Lower leg skin (tissue), 4 donors: Measurements from ENCODE around the gene PGF. TPM values are rescaled to one million over a fixed set of nuclear protein-coding genes. Genes with fewer than 3 reads are reported as not detected.

Experiments
- DNase-seq, 2 donors: peaks; one replicate each; pipeline ENCODE4 v3.0.0-alpha.2; 2019; ENCODE audit warnings: low spot score in 2 of 2
- H3K4me3 ChIP-seq: fragments of 200-600 bp; sonication (generic); 2 replicates; pipeline ENCODE4 v1.5.1; 2017; ENCODE audit warnings: mild to moderate bottlenecking, low read depth; ENCODE audit not compliant: poor library complexity, severe bottlenecking
- CTCF ChIP-seq, 3 donors: fragments of 450-650 bp; IDR thresholded peaks; one replicate each; pipeline ENCODE4 v1.5.1; 2016; ENCODE audit warnings: antibody characterized with exemption in 3 of 3, mild to moderate bottlenecking in 3 of 3, moderate library complexity in 2 of 3
- POLR2A ChIP-seq, 2 donors: fragments of 450-650 bp; IDR thresholded peaks; one replicate each; pipeline ENCODE4 v1.6.1; 2016 to 2017; ENCODE audit warnings: antibody characterized with exemption in 2 of 2, mild to moderate bottlenecking in 1 of 2, moderate library complexity in 1 of 2
- WGBS, 2 donors: methylation state at CpG; one replicate each; pipeline ENCODE4 v1.1.5; 2018; 5-methylcytosine and 5-hydroxymethylcytosine counted together
- intact Hi-C: fragments of 100-400 bp; cut with DNase I; formaldehyde crosslinking; loops from one replicate; pipeline ENCODE4 v1.15.0; 2023; ENCODE audit warnings: low total_unique reads
- total RNA-seq, 4 donors: library from RNA; depleted of rRNA; stranded (reverse); fragments of >200 nt; gene quantifications; one replicate each; pipeline ENCODE4 v1.1.0, GENCODE V29; 2016

PGF gene
- total RNA-seq, 4 donors from 2014 or later: 9.8 to 22.3 (median 14.0) TPM

DNA sequence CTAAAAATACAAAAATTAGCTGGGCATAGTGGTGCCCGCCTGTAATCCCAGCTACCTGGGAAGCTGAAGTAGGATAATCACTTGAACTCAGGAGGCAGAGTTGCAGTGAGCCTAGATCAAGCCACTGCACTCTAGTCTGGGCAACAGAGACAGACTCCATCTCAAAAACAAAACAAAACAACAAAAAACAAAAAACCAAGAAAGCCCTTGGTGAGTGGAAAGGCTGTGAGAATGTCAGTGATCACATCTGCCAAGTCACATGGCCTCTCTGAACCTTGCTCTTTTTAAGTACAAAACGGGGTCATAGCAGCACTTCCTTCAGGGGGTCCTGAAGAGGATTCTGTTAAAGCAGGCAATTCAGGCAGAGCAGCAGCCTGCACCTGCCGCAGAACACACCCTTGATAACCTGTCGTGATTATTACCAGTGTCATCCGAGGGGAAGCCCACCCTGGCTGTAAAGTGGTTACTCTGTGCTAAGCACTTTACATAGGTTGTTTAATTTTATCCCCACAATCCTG, 41.9 kb downstream of the PGF start:
- intact Hi-C loops: loop anchor here (10.0 kb wide), 1 partner anchor 171 kb away; no protein-coding TSS in a partner anchor
- DNase-seq: no peak
- TF ChIP-seq CTCF (IDR thresholded peaks at IDR 0.05) (no peak), POLR2A (IDR thresholded peaks at IDR 0.05) (no peak)
- 61 to 74% methylated on average over 5 of the region's 5 CpGs for WGBS, 2 donors
- H3K4me3 ChIP-seq: no peak overlapping the region

- peak in 1 of 2 donors; percentile 76 for DNase-seq
- TF ChIP-seq POLR2A (IDR thresholded peaks at IDR 0.05) (no peak), CTCF (IDR thresholded peaks at IDR 0.05) (no peak)
- intact Hi-C loops: loop anchor here (10.0 kb wide), 1 partner anchor 172 kb away; no protein-coding TSS in a partner anchor
- WGBS, 2 donors: 78 to 88% methylated on average over 10 of the region's 10 CpGs
- H3K4me3 ChIP-seq: no peak overlapping the region
Observed at GRCh38 chr14:74912801-74913200, 42.6 kb downstream of the PGF start.

- intact Hi-C loops: loop anchor here (10.0 kb wide), 1 partner anchor 173 kb away; no protein-coding TSS in a partner anchor
- no peak for TF ChIP-seq POLR2A (IDR thresholded peaks at IDR 0.05)
- TF ChIP-seq CTCF (IDR thresholded peaks at IDR 0.05): no peak
- peak in 1 of 2 donors; percentile 76 for DNase-seq
- WGBS, 2 donors: 83 to 97% methylated on average over 1 to 6 of the region's 6 CpGs
- no peak overlapping the region for H3K4me3 ChIP-seq
Observed at GRCh38 chr14:74912111-74912510, 43.3 kb downstream of the PGF start.

- 59 to 70% methylated on average over 5 of the region's 5 CpGs for WGBS, 2 donors
- TF ChIP-seq CTCF (IDR thresholded peaks at IDR 0.05) (no peak), POLR2A (IDR thresholded peaks at IDR 0.05) (no peak)
- intact Hi-C loops: loop anchor here (10.0 kb wide), 1 partner anchor 173 kb away; no protein-coding TSS in a partner anchor
- no peak overlapping the region for H3K4me3 ChIP-seq
- DNase-seq: peak in 1 of 2 donors; percentile 68
Observed at GRCh38 chr14:74911704-74912103, 43.7 kb downstream of the PGF start.

GRCh38 chr14:74911221-74911620, 44.2 kb downstream of the PGF start:
- DNase-seq: peak in 1 of 2 donors; percentile 62
- H3K4me3 ChIP-seq: no peak overlapping the region
- WGBS, 2 donors: 97 to 100% methylated on average over 4 to 6 of the region's 6 CpGs
- intact Hi-C loops: loop anchor here (10.0 kb wide), 1 partner anchor 174 kb away; no protein-coding TSS in a partner anchor
- TF ChIP-seq CTCF (IDR thresholded peaks at IDR 0.05) (no peak), POLR2A (IDR thresholded peaks at IDR 0.05) (no peak)
